Heart right ventricle (tissue), 16 donors: Measurements from ENCODE around the gene ADAMTS2. TPM values are rescaled to one million over a fixed set of nuclear protein-coding genes. Genes with fewer than 3 reads are reported as not detected.

Experiments
- ATAC-seq, 8 donors: fragments of 200-7000 bp; cut with Tn5 transposase; one replicate each; pipeline ENCODE4 v1.9.1; 2020; ENCODE audit warnings: mild to moderate bottlenecking in 8 of 8, moderate library complexity in 8 of 8, moderate number of reproducible peaks in 1 of 8
- DNase-seq, 2 donors: peaks; one replicate each; pipeline ENCODE4 v3.0.0-alpha.2; 2020
- H3K27ac ChIP-seq, 10 donors: fragments of 200-600 bp; sonication (generic) in 2 of 10; one replicate each; pipeline versions ENCODE4 v1.5.0 to v1.8.0; 2020 to 2022; ENCODE audit warnings: mild to moderate bottlenecking in 3 of 10
- H3K27me3 ChIP-seq, 7 donors: fragments of 200-600 bp; one replicate each; pipeline ENCODE4 v1.8.0; 2021 to 2022; ENCODE audit warnings: mild to moderate bottlenecking in 2 of 7
- H3K36me3 ChIP-seq, 9 donors: fragments of 200-600 bp; sonication (generic) in 1 of 9; one replicate each; pipeline versions ENCODE4 v1.5.0 to v1.8.0; 2020 to 2022; ENCODE audit warnings: mild to moderate bottlenecking in 2 of 9
- H3K4me1 ChIP-seq, 9 donors: fragments of 200-600 bp; sonication (generic) in 1 of 9; one replicate each; pipeline versions ENCODE4 v1.5.0 to v1.8.0; 2020 to 2022; ENCODE audit warnings: mild to moderate bottlenecking in 4 of 9
- H3K4me3 ChIP-seq, 10 donors: fragments of 200-600 bp; sonication (generic) in 2 of 10; one replicate each; pipeline versions ENCODE4 v1.5.0 to v1.8.0; 2020 to 2022; ENCODE audit warnings: mild to moderate bottlenecking in 7 of 10, moderate library complexity in 2 of 10
- H3K9me3 ChIP-seq, 11 donors: fragments of 200-600 bp in 10 of 11; sonication (generic) in 2 of 11; one replicate each; pipeline versions ENCODE4 v1.5.0 to v1.8.0; 2013 to 2022; ENCODE audit warnings: mild to moderate bottlenecking in 2 of 11, control low read depth in 1 of 11, moderate library complexity in 1 of 11
- WGBS, 2 donors: extraction: QIAGEN DNeasy Blood & Tissue Kit; methylation state at CpG; one replicate each; pipeline ENCODE4 v1.1.7; 2013; ENCODE audit warnings: inconsistent platforms in 1 of 2; 5-methylcytosine and 5-hydroxymethylcytosine counted together
- intact Hi-C, 10 donors: fragments of 100-400 bp; cut with DNase I; formaldehyde crosslinking; loops; one replicate each; pipeline versions ENCODE4 v1.11.1 to v1.14.2; 2022
- polyA plus RNA-seq, 2 donors: library from polyadenylated mRNA; stranded (reverse); fragments of 200-250 nt; gene quantifications; one replicate each; pipeline ENCODE4 v1.2.3, GENCODE V29; 2013
- total RNA-seq, 10 donors: library from RNA; stranded (reverse); fragmentation: NEBNext Ultra II Directional in 3 of 10; extraction: Animal tissue kit (Norgen Biotek cat#: 25700) in 3 of 10; gene quantifications; one replicate each; pipeline versions ENCODE4 v1.2.1 to v1.2.4, GENCODE V29; 2021 to 2023
- TF ChIP-seq, protein P1 (sequence below), 9 donors: fragments of 200-600 bp; sonication (generic) in 2 of 9; IDR thresholded peaks; one replicate each; pipeline versions ENCODE4 v1.5.0 to v1.8.0; 2021 to 2022; ENCODE audit warnings: antibody characterized with exemption in 9 of 9, mild to moderate bottlenecking in 5 of 9, moderate library complexity in 1 of 9
- donor health status: Arrhythmogenic right ventricular cardiomyopathy.
- donor health status: ischemic (EF 13 %, LVEDD 7.1; RV severe dilation, severe dysfunction).
- donor health status: healthy with polysubstance abuse.
- donor health status: DM: no; HTN: yes; CAD: no.
- donor health status: DM: no; HTN: no; CAD: no.
- donor health status: ischemic (EF 25% LVEDD 6.9; RV normal size, moderate dysfunction).
- donor health status: ischemic (EF 25% LVEDD 5.7; RV mildly dilated, moderate dysfunction).
- donor health status: healthy.
- donor health status: DM: yes; HTN: yes; CAD: no.
- donor health status: Ischemic cardiomyopathy.
- donor health status: ischemic (EF 35%, LVEDD 5.7; RV mildly dilated, moderate dysfunction).
- donor health status: nonischemic (EF 11% LVEDD 7.7; RV severe dilation, severe dysfunction).
- donor health status: DM: yes; HTN: yes; CAD: no.
- donor health status: PGD.
- donor health status: ischemic (EF 29% LVEDD 5.4; RV normal size, mild dysfunction).
- donor health status: nonischemic (EF 23%, LVEDD 6.1; RV moderate dilation, normal function).

Gene ADAMTS2
- total and polyA plus RNA-seq, 12 donors, result 1.7 to 13.5 (median 3.9) TPM

DNA sequence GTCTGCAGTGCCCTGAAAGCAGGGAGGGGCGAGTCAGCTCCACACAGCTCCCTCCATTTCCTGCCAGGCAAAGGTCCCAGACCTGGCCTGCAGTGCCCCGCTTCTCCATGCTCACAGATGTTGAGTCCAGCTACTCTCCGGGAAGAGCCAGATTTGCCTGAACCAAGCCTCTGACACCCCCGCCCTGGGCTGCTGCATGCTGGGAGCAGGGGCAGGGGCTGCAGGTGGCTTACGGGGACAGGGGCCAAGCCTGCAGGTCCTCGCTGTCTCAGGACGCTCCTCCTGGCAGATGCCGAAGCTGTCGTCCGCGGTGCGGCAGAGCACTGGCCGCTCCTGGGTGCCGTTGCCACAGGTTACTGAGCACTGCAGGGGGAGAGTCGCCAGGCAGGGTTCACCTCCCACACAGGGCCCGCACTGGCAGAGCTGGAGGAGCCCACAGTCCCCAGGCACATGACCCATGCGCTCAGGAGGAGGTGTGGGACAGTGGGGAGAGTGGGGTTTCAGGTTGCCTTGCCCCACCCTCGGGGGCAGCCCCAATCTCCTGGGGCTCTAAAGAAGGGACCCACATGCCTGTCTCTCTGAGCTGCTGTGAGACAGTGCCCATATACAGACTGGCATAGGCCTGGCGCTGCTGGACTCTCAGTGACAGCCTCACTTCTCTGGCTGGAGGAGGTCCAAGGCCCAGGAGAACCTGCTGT is 222.7 kb downstream of the ADAMTS2 start:
- WGBS, 2 donors, result 90 to 92% methylated on average over 19 of the region's 19 CpGs
- Histone ChIP-seq H3K4me3 (no peak overlapping the region), H3K27ac (no peak overlapping the region), H3K27me3 (no peaks in the 10 kb centered on the region), H3K36me3 (peaks cover 0 to 46% (median 0%) of the 10 kb centered on the region in 9 donors), H3K9me3 (peaks cover 0 to 29% (median 0%) of the 10 kb centered on the region in 11 donors), H3K4me1 (no peaks in the 10 kb centered on the region)
- ATAC-seq (no peak), DNase-seq (no peak)
- intact Hi-C loops, result no loop called here
- TF ChIP-seq, protein P1, sequence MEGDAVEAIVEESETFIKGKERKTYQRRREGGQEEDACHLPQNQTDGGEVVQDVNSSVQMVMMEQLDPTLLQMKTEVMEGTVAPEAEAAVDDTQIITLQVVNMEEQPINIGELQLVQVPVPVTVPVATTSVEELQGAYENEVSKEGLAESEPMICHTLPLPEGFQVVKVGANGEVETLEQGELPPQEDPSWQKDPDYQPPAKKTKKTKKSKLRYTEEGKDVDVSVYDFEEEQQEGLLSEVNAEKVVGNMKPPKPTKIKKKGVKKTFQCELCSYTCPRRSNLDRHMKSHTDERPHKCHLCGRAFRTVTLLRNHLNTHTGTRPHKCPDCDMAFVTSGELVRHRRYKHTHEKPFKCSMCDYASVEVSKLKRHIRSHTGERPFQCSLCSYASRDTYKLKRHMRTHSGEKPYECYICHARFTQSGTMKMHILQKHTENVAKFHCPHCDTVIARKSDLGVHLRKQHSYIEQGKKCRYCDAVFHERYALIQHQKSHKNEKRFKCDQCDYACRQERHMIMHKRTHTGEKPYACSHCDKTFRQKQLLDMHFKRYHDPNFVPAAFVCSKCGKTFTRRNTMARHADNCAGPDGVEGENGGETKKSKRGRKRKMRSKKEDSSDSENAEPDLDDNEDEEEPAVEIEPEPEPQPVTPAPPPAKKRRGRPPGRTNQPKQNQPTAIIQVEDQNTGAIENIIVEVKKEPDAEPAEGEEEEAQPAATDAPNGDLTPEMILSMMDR (IDR thresholded peaks at IDR 0.05), result no peak

DNA sequence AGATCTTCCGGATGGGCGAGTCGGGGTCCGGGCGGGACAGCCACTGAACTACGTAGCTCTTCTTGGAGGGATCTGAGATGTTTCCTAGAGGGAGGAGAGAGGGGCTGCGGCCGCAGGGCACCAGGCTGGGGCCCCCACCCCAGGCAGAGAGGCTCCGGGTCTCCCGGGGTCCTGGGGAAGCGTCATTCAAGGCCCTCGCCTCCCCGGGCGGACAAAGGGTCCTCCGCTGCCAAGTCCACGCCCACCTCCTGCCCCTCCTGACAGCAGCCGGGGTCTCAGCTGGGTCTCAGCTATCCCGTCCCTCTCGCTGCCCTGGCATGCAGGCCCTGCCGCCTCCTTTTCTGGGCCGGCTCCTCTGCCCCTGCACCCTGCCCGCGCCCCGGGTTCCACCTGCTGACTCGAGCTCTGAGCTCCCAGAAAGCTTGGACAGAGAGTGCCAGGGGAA is 223.6 kb downstream of the ADAMTS2 start:
- Histone ChIP-seq H3K27me3 (no peaks in the 10 kb centered on the region), H3K36me3 (peaks cover 0 to 39% (median 0%) of the 10 kb centered on the region in 9 donors), H3K4me1 (no peaks in the 10 kb centered on the region), H3K4me3 (no peak overlapping the region), H3K9me3 (peaks cover 0 to 30% (median 0%) of the 10 kb centered on the region in 11 donors), H3K27ac (no peak overlapping the region)
- TF ChIP-seq, protein P1 (IDR thresholded peaks at IDR 0.05), result no peak
- ATAC-seq, result no peak
- intact Hi-C loops, result no loop called here
- WGBS, 2 donors, result 88 to 95% methylated on average over 25 of the region's 25 CpGs
- DNase-seq, result no peak

DNA sequence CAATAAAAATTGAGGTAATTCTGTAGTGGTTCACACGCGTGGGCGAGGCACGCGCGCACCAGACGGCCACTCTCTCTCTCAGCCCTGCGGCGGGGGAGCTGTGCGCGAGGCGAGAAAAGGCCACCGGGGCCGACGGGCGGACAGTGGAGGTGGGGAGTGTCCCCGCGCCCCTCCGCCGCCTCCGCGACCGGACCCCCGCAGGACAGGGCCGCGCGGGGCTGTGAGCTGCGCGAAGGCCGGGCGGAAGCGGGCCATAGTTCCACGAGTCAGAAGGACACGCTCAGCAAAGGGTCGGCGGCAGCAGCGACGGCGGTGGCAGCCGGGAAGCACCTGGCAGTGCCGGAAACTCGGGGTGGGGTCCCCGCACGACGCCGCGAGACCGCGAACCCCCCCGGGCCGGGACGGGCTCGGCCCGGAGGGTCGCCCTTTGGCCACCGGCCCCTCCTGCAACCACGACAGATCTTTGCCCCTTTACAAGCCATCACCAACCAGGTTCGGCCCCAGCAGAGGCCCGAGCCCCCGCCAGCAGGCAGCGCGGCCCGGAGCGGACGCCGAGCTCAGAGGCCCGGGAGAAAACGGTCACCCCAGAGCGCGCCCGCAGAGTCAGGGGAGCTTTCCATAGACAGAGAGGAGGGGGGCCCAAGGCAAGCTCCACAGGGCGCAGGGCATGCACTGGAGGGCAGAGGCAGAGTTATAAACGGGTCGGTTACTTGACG is 224.2 kb downstream of the ADAMTS2 start:
- Histone ChIP-seq H3K9me3 (peaks cover 0 to 36% (median 0%) of the 10 kb centered on the region in 11 donors), H3K4me3 (no peak overlapping the region), H3K4me1 (no peaks in the 10 kb centered on the region), H3K27me3 (no peaks in the 10 kb centered on the region), H3K27ac (no peak overlapping the region), H3K36me3 (peaks cover 0 to 37% (median 0%) of the 10 kb centered on the region in 9 donors)
- intact Hi-C loops, result no loop called here
- TF ChIP-seq, protein P1 (IDR thresholded peaks at IDR 0.05), result no peak
- DNase-seq (no peak), ATAC-seq (no peak)
- 73 to 91% methylated on average over 59 to 75 of the region's 75 CpGs for WGBS, 2 donors

DNA sequence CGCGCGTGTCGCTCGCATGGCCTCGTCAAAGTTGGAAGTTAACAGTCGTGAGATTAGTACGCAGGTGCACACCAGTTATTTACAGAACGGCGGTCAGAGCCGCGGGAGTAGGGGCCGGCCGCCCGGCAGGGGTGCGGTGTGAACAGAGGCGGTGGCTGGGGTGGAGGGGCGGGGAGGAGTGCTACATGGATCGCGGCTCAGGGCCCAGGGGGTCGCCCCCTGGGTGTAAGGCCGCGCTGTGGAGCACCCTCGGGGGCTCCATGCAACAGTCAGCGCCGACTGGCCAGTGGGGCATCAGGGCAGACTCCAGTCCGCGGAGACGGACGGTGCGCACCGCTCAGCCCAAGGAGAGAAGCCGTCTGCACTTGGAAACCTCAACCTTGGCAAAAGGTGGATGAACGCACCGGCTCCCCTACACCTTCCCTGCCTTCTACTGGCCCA is 224.8 kb downstream of the ADAMTS2 start:
- no peak for ATAC-seq
- Histone ChIP-seq H3K4me3 (no peak overlapping the region), H3K36me3 (peaks cover 0 to 31% (median 0%) of the 10 kb centered on the region in 9 donors), H3K4me1 (no peaks in the 10 kb centered on the region), H3K9me3 (peaks cover 0 to 42% (median 3%) of the 10 kb centered on the region in 11 donors), H3K27me3 (no peaks in the 10 kb centered on the region), H3K27ac (no peak overlapping the region)
- 95% methylated on average over 35 of the region's 35 CpGs for WGBS, 2 donors
- intact Hi-C loops, result no loop called here
- TF ChIP-seq, protein P1 (IDR thresholded peaks at IDR 0.05), result no peak
- no peak for DNase-seq
